HG03571 (cell line): ENCODE measurements around the gene DIMT1.

Source experiments
- ATAC-seq: cut with Tn5 transposase; IDR thresholded peaks from one replicate; pipeline ENCODE4 v1.9.1; 2021; ENCODE audit not compliant: unreplicated experiment

The DIMT1 gene

GRCh38 chr5:62403411-62404250 is at the start of gene DIMT1:
Gene DIMT1 (minus strand): TSS chr5:62403905. CDS start chr5:62403772, 133 bp downstream.
- ATAC-seq, result peak; percentile 98

GRCh38 chr5:62450259-62450658 is 46.6 kb upstream of the DIMT1 start:
- ATAC-seq, result no peak

GRCh38 chr5:62448528-62448927 is 44.8 kb upstream of the DIMT1 start:
- no peak for ATAC-seq

- ATAC-seq, result no peak
Observed at GRCh38 chr5:62432621-62433064, 28.9 kb upstream of the DIMT1 start.

GRCh38 chr5:62431735-62432620 is 28.3 kb upstream of the DIMT1 start:
- no peak for ATAC-seq

- ATAC-seq, result no peak
Observed at GRCh38 chr5:62424763-62425162, 21.1 kb upstream of the DIMT1 start.

- no peak for ATAC-seq
Observed at GRCh38 chr5:62421414-62421813, 17.7 kb upstream of the DIMT1 start.

- no peak for ATAC-seq
Observed at GRCh38 chr5:62419609-62420008, 15.9 kb upstream of the DIMT1 start.

- ATAC-seq, result no peak
Observed at GRCh38 chr5:62418462-62419076, 14.9 kb upstream of the DIMT1 start.

- ATAC-seq, result no peak
Observed at GRCh38 chr5:62413711-62414110, 10.0 kb upstream of the DIMT1 start.

GRCh38 chr5:62412549-62413329 is 9.0 kb upstream of the DIMT1 start, which contains the start of gene IPO11:
Gene IPO11 (plus strand): TSS chr5:62412763. CDS start chr5:62437280, 24,517 bp downstream.
- peak; percentile 94 for ATAC-seq

GRCh38 chr5:62395210-62395950 is 8.3 kb downstream of the DIMT1 start:
- no peak for ATAC-seq

GRCh38 chr5:62386824-62387223 is 16.9 kb downstream of the DIMT1 start:
- ATAC-seq, result no peak

GRCh38 chr5:62385816-62386400 is 17.8 kb downstream of the DIMT1 start:
- no peak for ATAC-seq

GRCh38 chr5:62385131-62385530 is 18.6 kb downstream of the DIMT1 start:
- ATAC-seq, result no peak

- ATAC-seq, result no peak
Observed at GRCh38 chr5:62376064-62376463, 27.6 kb downstream of the DIMT1 start.

GRCh38 chr5:62375627-62376026 is 28.1 kb downstream of the DIMT1 start:
- ATAC-seq, result no peak

GRCh38 chr5:62374090-62374489 is 29.6 kb downstream of the DIMT1 start:
- no peak for ATAC-seq

GRCh38 chr5:62373382-62373781 is 30.3 kb downstream of the DIMT1 start:
- ATAC-seq, result no peak
